ENCODE data around the gene ZBTB42. TPM values are rescaled to one million over a fixed set of nuclear protein-coding genes. Genes with fewer than 3 reads are reported as not detected.

ZBTB42 gene
- total RNA-seq, 2 donors from 2014 or later, result 10.6 to 21.8 TPM

DNA sequence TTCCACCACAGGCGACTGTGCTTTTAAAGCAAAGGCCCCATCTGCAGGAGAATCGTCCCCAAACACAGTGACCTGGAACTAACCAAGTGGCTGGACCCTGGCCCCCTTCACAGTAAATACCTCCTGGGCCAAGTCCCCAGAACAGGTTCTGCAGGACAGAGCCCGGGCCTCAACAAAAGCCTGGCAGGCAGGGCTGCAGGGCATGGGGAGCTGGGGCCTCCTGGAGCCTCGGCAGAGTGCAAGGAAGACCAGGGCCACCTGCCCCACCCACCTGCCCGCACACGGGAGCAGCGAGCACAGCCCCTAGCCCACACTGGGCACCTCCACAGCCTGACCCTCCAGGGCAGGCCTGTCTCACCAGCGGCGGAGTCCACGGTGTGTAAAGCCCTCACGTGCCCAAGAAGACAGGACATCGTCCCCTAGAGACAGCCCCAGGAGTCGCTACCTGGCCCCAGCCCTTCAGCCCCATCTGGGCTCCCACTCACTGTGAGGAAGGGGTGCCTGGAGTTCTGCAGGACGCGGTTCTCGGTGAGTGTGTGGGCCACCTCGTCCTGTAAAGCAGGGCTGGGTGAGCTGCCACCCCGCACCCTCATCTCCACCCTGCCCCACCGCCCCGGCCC lies 26.3 kb upstream of the ZBTB42 start:
- Histone ChIP-seq H3K9me3 (no peaks in the 10 kb centered on the region), H3K27me3 (no peaks in the 10 kb centered on the region), H3K27ac (peak overlapping the region; percentile 22 to 81 (median 42)), H3K4me3 (no peak overlapping the region), H3K36me3 (replicated peaks in 1 of 2; ENCODE audit: insufficient read depth in 1 of 2, low read depth in 2 of 2) (peaks cover 9 to 13% of the 10 kb centered on the region in 2 donors), H3K4me1 (peaks cover 52% of the 10 kb centered on the region)
- WGBS, 2 donors, result 47 to 76% methylated on average over 11 to 17 of the region's 20 CpGs
- TF ChIP-seq, protein P1, sequence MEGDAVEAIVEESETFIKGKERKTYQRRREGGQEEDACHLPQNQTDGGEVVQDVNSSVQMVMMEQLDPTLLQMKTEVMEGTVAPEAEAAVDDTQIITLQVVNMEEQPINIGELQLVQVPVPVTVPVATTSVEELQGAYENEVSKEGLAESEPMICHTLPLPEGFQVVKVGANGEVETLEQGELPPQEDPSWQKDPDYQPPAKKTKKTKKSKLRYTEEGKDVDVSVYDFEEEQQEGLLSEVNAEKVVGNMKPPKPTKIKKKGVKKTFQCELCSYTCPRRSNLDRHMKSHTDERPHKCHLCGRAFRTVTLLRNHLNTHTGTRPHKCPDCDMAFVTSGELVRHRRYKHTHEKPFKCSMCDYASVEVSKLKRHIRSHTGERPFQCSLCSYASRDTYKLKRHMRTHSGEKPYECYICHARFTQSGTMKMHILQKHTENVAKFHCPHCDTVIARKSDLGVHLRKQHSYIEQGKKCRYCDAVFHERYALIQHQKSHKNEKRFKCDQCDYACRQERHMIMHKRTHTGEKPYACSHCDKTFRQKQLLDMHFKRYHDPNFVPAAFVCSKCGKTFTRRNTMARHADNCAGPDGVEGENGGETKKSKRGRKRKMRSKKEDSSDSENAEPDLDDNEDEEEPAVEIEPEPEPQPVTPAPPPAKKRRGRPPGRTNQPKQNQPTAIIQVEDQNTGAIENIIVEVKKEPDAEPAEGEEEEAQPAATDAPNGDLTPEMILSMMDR (IDR thresholded peaks at IDR 0.05), result no peak
- peak in 1 of 3 donors; percentile 34 for TF ChIP-seq POLR2A (IDR thresholded peaks at IDR 0.05)
- DNase-seq (peak; percentile 70 to 91 (median 86)), ATAC-seq (peak; percentile 72)
- intact Hi-C loops (cut with DNase I), result loop anchor here (5.0 kb wide), 1 partner anchor 48 kb away; no protein-coding TSS in a partner anchor

GRCh38 chr14:104775073-104775489 lies 25.8 kb upstream of the ZBTB42 start:
- no peak overlapping the region for H3K4me3 ChIP-seq
- intact Hi-C loops (cut with DNase I), result no loop called here
- H3K9me3 ChIP-seq, result no peaks in the 10 kb centered on the region
- 51 to 93% methylated on average over 4 to 8 of the region's 13 CpGs for WGBS, 2 donors
- peaks cover 9 to 15% of the 10 kb centered on the region in 2 donors for H3K36me3 ChIP-seq (replicated peaks in 1 of 2; ENCODE audit: insufficient read depth in 1 of 2, low read depth in 2 of 2)
- DNase-seq, result no peak
- peak overlapping the region in 3 of 4 donors; percentile 22 to 81 (median 58) for H3K27ac ChIP-seq
- no peak for ATAC-seq
- TF ChIP-seq, protein P1 (IDR thresholded peaks at IDR 0.05), result no peak
- no peak for TF ChIP-seq POLR2A (IDR thresholded peaks at IDR 0.05)
- no peaks in the 10 kb centered on the region for H3K27me3 ChIP-seq
- H3K4me1 ChIP-seq, result peaks cover 52% of the 10 kb centered on the region

DNA sequence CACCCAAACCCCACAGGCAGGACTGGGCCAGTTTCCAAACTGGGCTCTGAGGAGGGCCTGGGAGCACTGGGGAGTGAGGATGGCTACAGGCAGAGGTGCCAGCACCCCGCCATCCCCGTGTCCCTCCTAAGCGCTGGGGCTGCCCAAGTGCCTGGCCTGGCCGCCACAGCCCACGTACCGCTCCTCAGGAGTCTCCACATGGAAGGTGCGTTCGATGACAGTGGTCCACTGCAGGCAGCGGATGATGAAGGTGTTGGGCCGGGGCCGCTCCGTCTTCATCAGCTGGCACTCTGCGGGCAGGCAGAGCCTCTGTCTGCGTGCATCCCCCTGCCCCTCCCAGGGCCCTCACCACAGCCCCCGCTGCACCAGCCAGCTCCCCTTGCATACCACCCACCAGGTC lies 24.4 kb upstream of the ZBTB42 start:
- intact Hi-C loops (cut with DNase I), result no loop called here
- H3K27me3 ChIP-seq, result no peaks in the 10 kb centered on the region
- DNase-seq (no peak), ATAC-seq (no peak)
- peaks cover 9 to 11% of the 10 kb centered on the region in 2 donors for H3K36me3 ChIP-seq (replicated peaks in 1 of 2; ENCODE audit: insufficient read depth in 1 of 2, low read depth in 2 of 2)
- peak overlapping the region in 3 of 4 donors; percentile 22 to 81 (median 58) for H3K27ac ChIP-seq
- H3K4me3 ChIP-seq, result no peak overlapping the region
- TF ChIP-seq POLR2A (IDR thresholded peaks at IDR 0.05), result no peak
- TF ChIP-seq, protein P1 (IDR thresholded peaks at IDR 0.05), result no peak
- H3K9me3 ChIP-seq, result no peaks in the 10 kb centered on the region
- H3K4me1 ChIP-seq, result peaks cover 52% of the 10 kb centered on the region
- WGBS, 2 donors, result 97 to 100% methylated on average over 3 to 15 of the region's 15 CpGs

DNA sequence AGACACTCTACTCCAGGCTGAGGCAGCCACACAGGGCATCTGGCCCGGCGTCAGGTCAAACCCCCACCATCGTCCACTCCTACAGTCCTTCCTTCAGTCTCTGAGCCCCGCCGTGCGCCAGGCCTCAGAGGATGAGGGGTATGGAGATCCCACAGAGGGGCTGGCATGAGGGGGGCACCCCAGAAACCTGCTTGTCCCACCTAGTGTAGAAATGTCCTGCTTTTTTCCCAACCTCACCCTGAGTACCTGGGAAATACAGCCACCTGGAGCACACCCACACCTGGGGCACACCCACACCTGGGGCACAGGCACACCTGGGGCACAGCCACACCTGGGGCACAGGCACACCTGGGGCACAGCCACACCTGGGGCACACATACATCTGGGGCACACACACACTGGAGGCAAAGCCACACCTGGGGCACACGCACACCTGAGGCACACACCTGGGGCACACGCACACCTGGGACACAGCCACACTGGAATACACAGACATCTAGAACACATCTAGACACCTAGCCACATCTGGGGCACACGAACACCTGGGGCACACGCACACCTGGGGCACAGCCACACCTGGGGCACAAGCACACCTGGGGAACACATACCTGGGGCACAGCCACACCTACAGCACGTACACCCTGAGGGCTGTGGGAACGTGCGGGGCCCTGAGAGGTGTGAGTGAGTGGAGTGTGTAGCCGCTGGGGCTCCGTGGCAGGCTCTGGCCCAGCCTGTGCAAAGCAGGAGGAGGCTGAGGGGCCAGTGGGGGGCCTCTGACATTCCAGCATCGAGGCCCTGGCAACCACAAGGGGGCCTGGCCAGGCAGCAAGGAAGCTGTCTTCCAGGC lies 23.7 kb upstream of the ZBTB42 start:
- ATAC-seq, result no peak
- Histone ChIP-seq H3K27ac (peak overlapping the region in 2 of 4 donors; percentile 22 to 81), H3K36me3 (replicated peaks in 1 of 2; ENCODE audit: insufficient read depth in 1 of 2, low read depth in 2 of 2) (peaks cover 4 to 10% of the 10 kb centered on the region in 2 donors), H3K9me3 (no peaks in the 10 kb centered on the region), H3K4me1 (peaks cover 52% of the 10 kb centered on the region), H3K4me3 (no peak overlapping the region), H3K27me3 (no peaks in the 10 kb centered on the region)
- TF ChIP-seq, protein P1 (IDR thresholded peaks at IDR 0.05), result no peak
- no peak for TF ChIP-seq POLR2A (IDR thresholded peaks at IDR 0.05)
- intact Hi-C loops (cut with DNase I), result no loop called here
- 77 to 83% methylated on average over 4 to 16 of the region's 16 CpGs for WGBS, 2 donors
- DNase-seq, result no peak
